ENCODE results near the gene APBA2.
A peak's percentile ranks its signal among the peaks of the same experiment; 100 is the strongest.
"Not testable (repeated sequence)": the region's sequence is repeated elsewhere in the genome, so short reads cannot be mapped to it uniquely, and the experiment has no call there.

The APBA2 gene

GRCh38 chr15:28885630-28886430 is at the start of gene APBA2:
Gene APBA2 (plus strand): TSS chr15:28885974. CDS start chr15:29053885, 167,911 bp downstream.
- DNase-seq (ENCODE audit: low read depth in 2 of 3, low spot score in 2 of 3): peak in 2 of 3 experiments; percentile 23 to 27

- not testable (repeated sequence) for DNase-seq (ENCODE audit: low read depth in 2 of 3, low spot score in 2 of 3)
Measured at GRCh38 chr15:28840285-28840684, 45.5 kb upstream of the APBA2 start.

DNA sequence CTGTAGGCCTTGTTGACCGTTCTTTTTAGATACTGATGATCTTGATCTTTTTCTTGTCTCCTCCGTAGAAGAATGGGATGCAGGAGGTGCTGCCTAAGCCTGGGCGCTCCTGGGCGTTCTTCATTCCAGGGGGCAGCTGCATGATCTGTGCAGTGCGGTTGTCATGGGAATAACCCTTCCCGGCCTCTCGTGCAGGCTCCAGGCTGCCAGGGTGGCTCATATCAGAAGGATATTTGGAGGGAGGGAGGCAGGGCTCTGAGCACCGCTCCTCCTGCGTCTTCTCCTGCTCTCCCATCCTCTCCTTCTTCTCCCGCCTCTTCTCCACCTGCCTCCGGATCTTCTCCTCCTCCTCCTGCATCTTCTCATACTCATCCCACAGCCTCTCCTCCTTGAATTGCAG is 43.6 kb upstream of the APBA2 start:
- not testable (repeated sequence) for DNase-seq (ENCODE audit: low read depth in 2 of 3, low spot score in 2 of 3)

DNA sequence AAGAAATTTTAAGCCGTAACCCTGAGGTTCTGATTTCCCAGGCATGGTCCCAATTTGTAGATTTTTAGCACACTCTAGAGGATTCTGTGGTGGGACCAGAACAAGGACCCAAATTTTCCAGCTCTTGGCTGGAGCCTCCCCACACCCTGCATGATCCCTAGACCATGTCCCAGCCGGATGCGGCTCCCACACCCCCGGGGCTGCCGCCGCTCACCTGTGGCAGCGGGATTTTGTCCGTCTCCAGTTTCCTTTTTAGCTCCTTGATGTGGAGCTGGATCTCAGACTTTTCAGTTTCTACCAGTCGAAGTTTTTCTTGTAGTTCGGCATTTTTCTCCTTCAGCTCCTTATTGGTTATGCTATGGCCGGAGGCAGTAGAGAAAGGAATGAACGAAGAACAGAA is 42.3 kb upstream of the APBA2 start:
- DNase-seq (ENCODE audit: low read depth in 2 of 3, low spot score in 2 of 3): not testable (repeated sequence)

- not testable (repeated sequence) for DNase-seq (ENCODE audit: low read depth in 2 of 3, low spot score in 2 of 3)
Measured at GRCh38 chr15:28844147-28844546, 41.6 kb upstream of the APBA2 start.

DNA sequence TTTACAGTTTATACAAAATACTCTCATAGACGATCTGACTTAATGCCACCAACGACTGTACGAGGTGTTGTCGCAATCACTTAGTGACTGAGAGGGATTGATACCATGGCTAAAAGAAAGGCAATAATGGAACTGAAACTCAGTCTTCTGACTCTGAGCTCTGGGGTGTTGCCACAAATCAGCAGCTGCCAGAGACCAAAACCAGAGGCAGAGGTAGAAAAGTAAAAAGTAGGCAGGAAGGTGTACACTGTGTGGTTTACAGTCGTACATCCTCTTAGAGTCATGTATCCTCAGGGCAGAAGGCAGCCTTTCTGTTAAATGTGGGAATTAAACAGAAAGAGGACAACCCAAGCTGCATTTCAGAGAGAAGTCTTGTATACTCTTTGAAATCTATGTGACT is 38.5 kb upstream of the APBA2 start:
- not testable (repeated sequence) for DNase-seq (ENCODE audit: low read depth in 2 of 3, low spot score in 2 of 3)

GRCh38 chr15:28847959-28848358 is 37.8 kb upstream of the APBA2 start:
- DNase-seq (ENCODE audit: low read depth in 2 of 3, low spot score in 2 of 3): not testable (repeated sequence)

- not testable (repeated sequence) for DNase-seq (ENCODE audit: low read depth in 2 of 3, low spot score in 2 of 3)
Measured at GRCh38 chr15:28848521-28848920, 37.3 kb upstream of the APBA2 start, which contains the start of gene GOLGA6L7. Gene GOLGA6L7 (minus strand): TSS chr15:28848644. CDS start chr15:28848549, 95 bp downstream.

DNA sequence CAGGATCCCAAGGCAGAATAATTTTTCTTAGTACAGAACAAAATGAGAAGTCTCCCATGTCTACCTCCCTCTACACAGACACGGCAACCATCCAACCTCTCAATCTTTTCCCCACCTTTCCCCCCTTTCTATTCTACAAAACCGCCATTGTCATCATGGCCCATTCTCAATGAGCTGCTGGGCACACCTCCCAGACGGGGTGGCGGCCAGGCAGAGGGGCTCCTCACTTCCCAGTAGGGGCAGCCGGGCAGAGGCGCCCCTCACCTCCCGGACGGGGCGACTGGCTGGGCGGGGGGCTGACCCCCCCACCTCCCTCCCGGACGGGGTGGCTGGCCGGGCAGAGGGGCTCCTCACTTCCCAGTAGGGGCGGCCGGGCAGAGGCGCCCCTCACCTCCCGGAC is 36.5 kb upstream of the APBA2 start:
- DNase-seq (ENCODE audit: low read depth in 2 of 3, low spot score in 2 of 3): not testable (repeated sequence)

- DNase-seq (ENCODE audit: low read depth in 2 of 3, low spot score in 2 of 3): not testable (repeated sequence)
Measured at GRCh38 chr15:28849766-28850165, 36.0 kb upstream of the APBA2 start.

- not testable (repeated sequence) for DNase-seq (ENCODE audit: low read depth in 2 of 3, low spot score in 2 of 3)
Measured at GRCh38 chr15:28853654-28854053, 32.1 kb upstream of the APBA2 start.

- not testable (repeated sequence) for DNase-seq (ENCODE audit: low read depth in 2 of 3, low spot score in 2 of 3)
Measured at GRCh38 chr15:28854578-28854977, 31.2 kb upstream of the APBA2 start.

DNA sequence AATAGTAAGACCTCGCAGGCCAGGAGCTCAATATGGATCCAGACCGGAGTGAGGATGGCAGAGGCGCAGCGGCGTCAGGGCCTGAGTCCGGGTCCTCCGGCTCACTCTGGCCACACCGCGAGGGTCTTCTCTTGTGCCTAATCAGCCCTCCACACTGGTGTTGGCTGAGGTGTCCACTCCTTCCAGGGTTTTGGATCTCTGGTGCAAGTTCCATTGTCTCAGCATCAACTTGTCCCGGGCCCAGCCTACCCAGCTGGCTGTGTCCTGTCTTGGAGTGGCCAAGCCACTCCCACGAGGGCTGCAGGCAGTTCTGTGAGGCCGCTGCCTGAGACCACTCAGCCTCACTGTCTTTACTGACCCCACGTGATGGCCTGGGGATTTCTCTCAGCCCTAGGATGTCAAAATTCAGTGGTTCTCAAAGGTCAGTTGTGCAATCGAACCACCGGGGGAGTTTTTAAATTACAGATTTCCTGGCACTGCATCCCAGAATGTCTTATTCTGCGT is 24.7 kb upstream of the APBA2 start:
- DNase-seq (ENCODE audit: low read depth in 2 of 3, low spot score in 2 of 3): no peak

- not testable (repeated sequence) for DNase-seq (ENCODE audit: low read depth in 2 of 3, low spot score in 2 of 3)
Measured at GRCh38 chr15:28861589-28862293, 24.0 kb upstream of the APBA2 start.

GRCh38 chr15:28868744-28869345 is 16.9 kb upstream of the APBA2 start:
- DNase-seq (ENCODE audit: low read depth in 2 of 3, low spot score in 2 of 3): no peak

GRCh38 chr15:28871168-28871567 is 14.6 kb upstream of the APBA2 start:
- no peak for DNase-seq (ENCODE audit: low read depth in 2 of 3, low spot score in 2 of 3)

- no peak for DNase-seq (ENCODE audit: low read depth in 2 of 3, low spot score in 2 of 3)
Measured at GRCh38 chr15:28873006-28873405, 12.8 kb upstream of the APBA2 start.

GRCh38 chr15:28873585-28874190 is 12.1 kb upstream of the APBA2 start:
- DNase-seq (ENCODE audit: low read depth in 2 of 3, low spot score in 2 of 3): no peak

DNA sequence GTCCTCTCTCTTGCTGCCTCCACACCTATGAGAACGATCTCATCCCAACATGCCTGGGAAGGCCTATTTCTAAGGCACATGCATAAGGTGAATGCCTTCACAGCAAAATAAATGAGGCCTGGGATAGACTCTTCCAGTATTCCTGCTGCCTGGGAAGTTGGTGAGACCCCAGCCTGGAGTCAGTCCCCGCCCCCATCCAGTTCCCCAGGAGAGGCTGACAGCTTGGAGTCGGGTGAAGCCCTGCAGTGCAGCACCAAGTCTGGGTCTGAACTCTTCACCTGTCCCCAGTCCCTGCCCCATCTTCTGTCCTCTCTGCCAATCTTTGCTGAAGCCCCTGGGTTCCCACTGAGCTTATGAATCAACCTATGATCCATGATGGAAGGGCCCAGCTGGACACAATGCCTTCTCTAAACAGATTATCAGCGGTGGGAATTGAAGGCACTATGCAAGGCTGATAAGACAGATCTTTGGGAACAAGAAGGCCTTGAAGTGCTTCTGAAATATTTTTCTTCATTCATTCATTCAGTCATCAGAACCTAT is 10.2 kb upstream of the APBA2 start:
- no peak for DNase-seq (ENCODE audit: low read depth in 2 of 3, low spot score in 2 of 3)

DNA sequence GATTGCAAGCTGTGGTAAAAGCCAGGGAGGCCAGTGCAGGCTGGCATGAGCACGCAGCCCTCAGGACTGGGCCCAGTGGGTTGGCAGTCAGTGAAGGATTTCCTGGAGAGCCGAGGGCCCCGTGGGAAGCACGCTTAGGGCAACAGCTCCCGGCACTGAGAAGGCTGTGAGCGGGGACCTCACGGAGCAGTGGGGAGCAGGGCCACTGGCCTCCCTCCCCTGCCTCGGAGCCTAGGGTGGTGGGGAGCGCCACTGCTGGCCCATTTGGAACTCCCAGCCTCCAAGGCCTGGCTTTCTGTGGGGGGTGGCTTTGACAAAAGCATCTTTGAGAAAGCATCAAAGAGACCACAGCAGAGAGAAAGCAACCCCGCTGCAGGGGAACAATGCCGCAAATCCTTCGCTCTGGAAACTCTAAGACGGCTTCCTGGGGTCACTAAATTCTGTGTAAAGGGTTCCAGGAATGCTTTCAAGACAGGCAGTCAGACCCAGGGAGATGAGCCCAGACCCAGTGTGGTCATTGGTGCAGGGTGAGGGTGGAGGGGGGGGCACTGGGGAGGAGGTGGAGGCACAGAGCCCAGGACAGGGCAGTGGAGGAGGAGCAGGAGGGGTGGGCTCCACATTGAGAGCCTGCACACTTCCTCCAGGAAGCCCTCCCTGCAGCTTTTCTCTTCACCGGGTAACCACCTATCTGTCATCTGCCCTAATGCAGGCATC is 9.5 kb upstream of the APBA2 start:
- DNase-seq (ENCODE audit: low read depth in 2 of 3, low spot score in 2 of 3): no peak

Data from activated CD8-positive, alpha-beta memory T cell treated with anti-CD3 and anti-CD28 coated beads for 48 hours (primary cell).